A549 (cell line): ENCODE measurements around the gene MDH2.

Experiments
- CEBPB ChIP-seq, 2 experiments: fragments of >200 bp in 1 of 2; sonication (Bioruptor Twin) in 1 of 2; formaldehyde crosslinking in 1 of 2; IDR thresholded peaks; 2 replicates each; pipeline ENCODE4 v1.6.1; 2012 to 2016
- CHD4 ChIP-seq: fragments of 200-600 bp; sonication (generic); IDR thresholded peaks from 2 replicates; pipeline ENCODE4 v1.6.1; 2016; ENCODE audit warnings: antibody characterized with exemption, mild to moderate bottlenecking, borderline replicate concordance
- EP300 ChIP-seq, 2 experiments: fragments of >200 bp; sonication (Bioruptor Twin); formaldehyde crosslinking; IDR thresholded peaks; 2 replicates in 1 of 2; 3 replicates in 1 of 2; pipeline ENCODE4 v1.6.1; 2016 to 2017
- ESRRA ChIP-seq: fragments of 150-350 bp; IDR thresholded peaks from 2 replicates; pipeline ENCODE4 v1.6.1; 2014; ENCODE audit warnings: mild to moderate bottlenecking, low read length, borderline replicate concordance
- FOSL2 ChIP-seq, 2 experiments: fragments of 450-650 bp in 1 of 2; fragments of >200 bp in 1 of 2; sonication (Bioruptor Twin) in 1 of 2; formaldehyde crosslinking; IDR thresholded peaks; 2 replicates each; pipeline versions ENCODE4 v1.5.0 to v1.6.1; 2016 to 2020; ENCODE audit warnings: mild to moderate bottlenecking in 1 of 2, moderate library complexity in 1 of 2
- MYC ChIP-seq: IDR thresholded peaks from 2 replicates; pipeline ENCODE4 v1.6.1; 2012; ENCODE audit warnings: mild to moderate bottlenecking, inconsistent platforms, low read length, improper control_type of control experiment, borderline replicate concordance
- NR3C1 ChIP-seq: fragments of >200 bp; sonication (Bioruptor Twin); formaldehyde crosslinking; IDR thresholded peaks from 3 replicates; pipeline ENCODE4 v1.6.1; 2017
- POLR2A ChIP-seq: IDR thresholded peaks from 2 replicates; pipeline ENCODE4 v1.6.1; 2012; ENCODE audit warnings: mild to moderate bottlenecking, low read length
- RCOR1 ChIP-seq: fragments of 150-350 bp; IDR thresholded peaks from 2 replicates; pipeline ENCODE4 v1.6.1; 2014; ENCODE audit warnings: antibody characterized with exemption, low read length, low read depth
- RNF2 ChIP-seq: fragments of 200-600 bp; sonication (generic); IDR thresholded peaks from 2 replicates; pipeline ENCODE4 v1.6.1; 2016; ENCODE audit warnings: low read depth, mild to moderate bottlenecking, antibody characterized with exemption, moderate library complexity, borderline replicate concordance
- TF ChIP-seq, protein P1 (sequence below): fragments of >200 bp; sonication (Bioruptor Twin); formaldehyde crosslinking; IDR thresholded peaks from 3 replicates; pipeline ENCODE4 v1.5.1; 2016
- TF ChIP-seq, protein P2 (sequence below): fragments of 250-450 bp; sonication (Bioruptor Pico); IDR thresholded peaks from 2 replicates; pipeline ENCODE4 v1.5.0; 2021; ENCODE audit warnings: mild to moderate bottlenecking, moderate library complexity, borderline replicate concordance
- TF ChIP-seq, protein P3 (sequence below): fragments of 450-650 bp; IDR thresholded peaks from 2 replicates; pipeline ENCODE4 v1.6.1; 2014; ENCODE audit warnings: antibody characterized with exemption

DNA sequence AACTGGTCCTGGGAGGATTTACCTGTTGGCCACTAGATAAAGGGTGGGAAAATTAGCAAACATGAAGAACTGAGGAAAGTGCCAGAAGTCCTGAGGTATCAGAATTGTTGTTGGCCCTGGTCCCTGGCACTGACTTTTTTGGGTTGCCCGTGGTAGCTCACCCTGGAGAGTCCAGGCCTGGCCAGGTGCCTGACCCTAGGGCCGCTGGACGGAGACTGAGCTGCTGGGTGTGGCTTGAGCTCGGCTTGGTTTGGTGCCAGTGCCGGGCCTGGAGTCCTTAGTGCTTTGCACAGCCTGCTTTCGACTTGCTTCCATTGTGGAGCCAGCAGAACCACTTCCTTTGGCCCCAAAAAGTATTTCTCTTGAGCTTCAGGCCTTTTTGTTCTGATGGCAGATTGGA lies 12.9 kb downstream of the MDH2 start:
- TF ChIP-seq NR3C1 (no peak), RCOR1 (no peak), MYC (no peak), CHD4 (no peak), FOSL2 (IDR thresholded peaks at IDR 0.05) (no peak), FOSL2 (CRISPR knock-in tag; IDR thresholded peaks at IDR 0.05) (no peak), RNF2 (no peak), POLR2A (no peak), EP300 (IDR thresholded peaks at IDR 0.05) (no peak), ESRRA (no peak), CEBPB (IDR thresholded peaks at IDR 0.05) (no peak)
- TF ChIP-seq, protein P1, sequence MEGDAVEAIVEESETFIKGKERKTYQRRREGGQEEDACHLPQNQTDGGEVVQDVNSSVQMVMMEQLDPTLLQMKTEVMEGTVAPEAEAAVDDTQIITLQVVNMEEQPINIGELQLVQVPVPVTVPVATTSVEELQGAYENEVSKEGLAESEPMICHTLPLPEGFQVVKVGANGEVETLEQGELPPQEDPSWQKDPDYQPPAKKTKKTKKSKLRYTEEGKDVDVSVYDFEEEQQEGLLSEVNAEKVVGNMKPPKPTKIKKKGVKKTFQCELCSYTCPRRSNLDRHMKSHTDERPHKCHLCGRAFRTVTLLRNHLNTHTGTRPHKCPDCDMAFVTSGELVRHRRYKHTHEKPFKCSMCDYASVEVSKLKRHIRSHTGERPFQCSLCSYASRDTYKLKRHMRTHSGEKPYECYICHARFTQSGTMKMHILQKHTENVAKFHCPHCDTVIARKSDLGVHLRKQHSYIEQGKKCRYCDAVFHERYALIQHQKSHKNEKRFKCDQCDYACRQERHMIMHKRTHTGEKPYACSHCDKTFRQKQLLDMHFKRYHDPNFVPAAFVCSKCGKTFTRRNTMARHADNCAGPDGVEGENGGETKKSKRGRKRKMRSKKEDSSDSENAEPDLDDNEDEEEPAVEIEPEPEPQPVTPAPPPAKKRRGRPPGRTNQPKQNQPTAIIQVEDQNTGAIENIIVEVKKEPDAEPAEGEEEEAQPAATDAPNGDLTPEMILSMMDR: no peak
- TF ChIP-seq, protein P2, sequence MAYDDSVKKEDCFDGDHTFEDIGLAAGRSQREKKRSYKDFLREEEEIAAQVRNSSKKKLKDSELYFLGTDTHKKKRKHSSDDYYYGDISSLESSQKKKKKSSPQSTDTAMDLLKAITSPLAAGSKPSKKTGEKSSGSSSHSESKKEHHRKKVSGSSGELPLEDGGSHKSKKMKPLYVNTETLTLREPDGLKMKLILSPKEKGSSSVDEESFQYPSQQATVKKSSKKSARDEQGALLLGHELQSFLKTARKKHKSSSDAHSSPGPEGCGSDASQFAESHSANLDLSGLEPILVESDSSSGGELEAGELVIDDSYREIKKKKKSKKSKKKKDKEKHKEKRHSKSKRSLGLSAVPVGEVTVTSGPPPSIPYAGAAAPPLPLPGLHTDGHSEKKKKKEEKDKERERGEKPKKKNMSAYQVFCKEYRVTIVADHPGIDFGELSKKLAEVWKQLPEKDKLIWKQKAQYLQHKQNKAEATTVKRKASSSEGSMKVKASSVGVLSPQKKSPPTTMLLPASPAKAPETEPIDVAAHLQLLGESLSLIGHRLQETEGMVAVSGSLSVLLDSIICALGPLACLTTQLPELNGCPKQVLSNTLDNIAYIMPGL: no peak
- TF ChIP-seq, protein P3, sequence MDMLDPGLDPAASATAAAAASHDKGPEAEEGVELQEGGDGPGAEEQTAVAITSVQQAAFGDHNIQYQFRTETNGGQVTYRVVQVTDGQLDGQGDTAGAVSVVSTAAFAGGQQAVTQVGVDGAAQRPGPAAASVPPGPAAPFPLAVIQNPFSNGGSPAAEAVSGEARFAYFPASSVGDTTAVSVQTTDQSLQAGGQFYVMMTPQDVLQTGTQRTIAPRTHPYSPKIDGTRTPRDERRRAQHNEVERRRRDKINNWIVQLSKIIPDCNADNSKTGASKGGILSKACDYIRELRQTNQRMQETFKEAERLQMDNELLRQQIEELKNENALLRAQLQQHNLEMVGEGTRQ: no peak
